GM21786 (cell line): Measurements from ENCODE around the gene TBX21.

Experiments used
- ATAC-seq: cut with Tn5 transposase; IDR thresholded peaks from one replicate; pipeline ENCODE4 v1.9.1; 2021; ENCODE audit not compliant: unreplicated experiment

TBX21 gene

DNA sequence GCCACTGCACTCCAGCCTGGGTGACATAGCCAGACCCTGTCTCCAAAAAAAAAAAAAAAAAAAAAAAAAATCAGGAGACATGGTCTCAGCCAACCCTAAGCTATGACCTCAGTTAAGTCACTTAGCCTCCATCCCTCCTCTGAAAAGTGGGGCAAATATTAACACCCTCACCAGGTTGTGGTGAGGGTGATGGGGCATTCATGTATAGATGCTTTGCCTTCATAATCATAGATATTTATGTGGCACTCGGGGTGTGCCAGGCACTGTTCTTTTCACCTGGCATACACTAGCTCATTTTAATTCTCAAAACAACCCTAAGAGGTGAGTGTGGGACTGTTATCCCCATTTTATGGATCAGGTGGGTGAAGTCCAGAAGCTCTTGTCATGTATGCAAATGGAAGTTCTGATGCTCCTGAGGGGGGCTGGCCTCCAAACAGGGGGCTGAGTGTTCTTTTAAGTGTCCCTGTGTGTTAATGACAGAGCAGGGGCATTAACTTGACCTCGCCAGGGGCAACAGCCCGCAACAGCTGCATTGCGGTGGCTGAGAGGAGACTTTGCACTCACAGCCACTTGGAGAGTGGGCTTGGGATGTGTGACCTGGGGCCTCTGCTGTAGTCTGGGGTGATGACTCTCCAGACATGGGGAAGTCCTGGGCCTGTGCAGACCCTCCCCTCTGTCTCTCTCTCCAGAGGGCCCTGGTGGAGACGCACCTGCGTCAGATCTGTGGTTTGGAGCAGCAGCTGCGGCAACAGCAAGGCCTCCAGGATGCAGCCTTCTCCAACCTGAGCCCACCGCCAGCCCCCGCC lies 34.9 kb upstream of the TBX21 start:
- no peak for ATAC-seq

GRCh38 chr17:47698749-47699535 lies 34.1 kb upstream of the TBX21 start:
- no peak for ATAC-seq

DNA sequence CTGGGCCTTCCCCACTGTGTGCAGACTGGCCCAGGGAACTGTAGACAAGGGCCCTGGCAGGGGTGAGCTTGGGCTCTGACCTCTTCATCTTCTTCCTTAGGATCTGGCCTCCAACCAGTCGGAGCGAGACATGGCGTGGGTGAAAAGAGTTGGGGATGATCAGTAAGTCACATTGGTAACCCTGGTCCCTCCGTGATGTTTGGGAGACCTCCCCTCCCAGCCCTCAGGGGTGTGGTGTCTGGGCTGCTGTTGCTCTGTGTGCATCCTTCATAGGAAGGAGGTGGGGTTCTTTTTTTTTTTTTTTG lies 33.5 kb upstream of the TBX21 start:
- ATAC-seq: no peak

DNA sequence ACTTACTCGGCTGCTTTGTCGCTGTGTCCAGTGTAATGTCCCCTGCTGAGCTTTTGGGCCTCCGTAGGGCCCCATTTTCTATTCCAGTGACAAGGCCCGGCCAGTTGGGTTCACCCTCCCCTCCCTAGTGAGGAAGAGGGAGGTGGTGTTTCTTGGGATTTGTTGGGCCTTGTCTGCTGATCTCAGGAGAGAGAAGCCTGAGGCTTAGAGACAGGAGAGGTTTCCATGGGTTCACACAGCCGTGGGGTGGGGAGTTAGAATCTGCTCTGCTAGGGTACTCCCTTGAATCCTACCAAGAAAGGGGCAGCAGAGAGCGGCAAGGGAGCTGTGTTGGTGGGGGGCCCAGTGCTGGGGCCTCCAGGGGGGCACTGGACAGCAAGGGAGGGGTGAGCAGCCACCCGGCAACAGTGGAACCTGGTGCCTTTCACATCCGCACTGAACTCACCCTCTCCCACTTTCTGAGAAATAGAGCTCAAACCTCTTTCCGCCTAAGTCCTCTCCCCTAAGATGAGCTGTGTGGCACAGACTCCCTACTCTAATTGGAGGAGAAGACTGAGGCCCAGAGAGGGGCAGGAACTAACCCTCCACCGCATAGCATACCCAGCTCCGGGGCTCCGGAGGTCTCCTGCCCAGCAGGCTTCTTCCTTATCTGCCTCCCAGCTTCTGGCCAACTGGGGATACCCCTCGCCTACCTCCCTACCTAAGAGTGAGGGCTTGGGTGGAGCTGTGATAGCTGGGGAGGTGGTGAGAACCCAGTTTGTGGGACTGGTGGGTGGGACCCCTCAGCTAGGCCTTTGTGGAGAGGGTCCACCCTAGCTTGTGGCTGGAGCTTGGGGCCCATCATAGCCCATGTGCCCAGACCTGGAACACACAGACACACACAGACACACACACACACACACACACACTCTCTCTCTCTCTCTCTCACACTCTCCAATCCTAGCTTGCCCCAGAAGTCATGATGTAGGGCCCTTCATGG lies 32.3 kb upstream of the TBX21 start:
- ATAC-seq: no peak

DNA sequence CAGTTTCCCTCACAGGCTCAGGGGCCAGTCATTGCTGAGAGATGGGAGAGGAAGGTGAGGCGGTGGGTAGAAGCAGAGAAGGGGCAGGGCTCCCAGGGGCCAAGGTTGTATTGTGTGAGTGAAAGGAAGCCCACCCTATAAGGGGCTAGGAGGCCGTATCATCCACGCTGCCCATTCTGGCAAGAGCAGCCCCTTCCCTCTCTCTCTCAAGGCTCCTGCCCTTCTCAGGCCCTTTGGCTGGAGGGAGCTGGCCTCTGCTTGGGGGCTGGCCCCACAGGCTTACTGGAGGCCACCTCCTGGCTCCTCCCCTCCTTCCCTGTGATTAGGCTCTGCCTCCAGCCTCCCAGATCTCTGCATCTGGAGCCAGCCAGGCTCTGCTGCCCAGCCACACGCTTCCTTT lies 31.4 kb upstream of the TBX21 start:
- no peak for ATAC-seq

DNA sequence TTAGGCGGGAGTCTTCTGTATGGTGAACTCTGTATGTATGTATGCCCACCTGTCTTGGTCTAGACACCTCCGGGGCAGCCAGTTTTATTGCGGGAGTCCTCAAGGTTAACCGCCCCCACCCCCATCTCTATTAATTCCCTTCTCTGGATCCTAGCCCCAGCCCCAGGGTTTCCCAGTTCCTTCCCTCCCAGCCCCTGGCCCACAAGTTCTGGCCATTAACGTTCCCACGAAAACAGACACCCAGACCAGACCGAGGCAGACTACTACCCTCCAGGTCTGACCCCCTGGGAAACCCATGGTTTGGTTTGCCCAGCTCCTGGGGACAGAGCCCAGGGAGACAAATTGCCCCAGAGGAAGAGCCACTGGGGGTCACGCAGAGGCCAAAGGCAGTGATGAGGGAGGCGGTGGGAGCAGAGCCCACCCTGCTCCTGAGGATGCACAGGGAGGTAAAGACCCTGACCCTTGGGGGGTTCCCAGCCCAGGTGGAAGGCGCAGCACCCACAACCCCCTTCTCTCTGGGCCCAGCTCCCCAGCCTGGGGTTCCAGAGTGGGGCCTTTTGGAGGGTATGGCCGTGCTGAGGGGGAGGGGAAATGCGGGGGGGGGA lies 30.5 kb upstream of the TBX21 start:
- no peak for ATAC-seq

- ATAC-seq: no peak
Observed at GRCh38 chr17:47703191-47703591, 29.8 kb upstream of the TBX21 start.

- no peak for ATAC-seq
Observed at GRCh38 chr17:47703671-47704070, 29.4 kb upstream of the TBX21 start.

- no peak for ATAC-seq
Observed at GRCh38 chr17:47704116-47704515, 28.9 kb upstream of the TBX21 start.

- no peak for ATAC-seq
Observed at GRCh38 chr17:47704736-47705135, 28.3 kb upstream of the TBX21 start.

- ATAC-seq: no peak
Observed at GRCh38 chr17:47705536-47706530, 27.2 kb upstream of the TBX21 start.

DNA sequence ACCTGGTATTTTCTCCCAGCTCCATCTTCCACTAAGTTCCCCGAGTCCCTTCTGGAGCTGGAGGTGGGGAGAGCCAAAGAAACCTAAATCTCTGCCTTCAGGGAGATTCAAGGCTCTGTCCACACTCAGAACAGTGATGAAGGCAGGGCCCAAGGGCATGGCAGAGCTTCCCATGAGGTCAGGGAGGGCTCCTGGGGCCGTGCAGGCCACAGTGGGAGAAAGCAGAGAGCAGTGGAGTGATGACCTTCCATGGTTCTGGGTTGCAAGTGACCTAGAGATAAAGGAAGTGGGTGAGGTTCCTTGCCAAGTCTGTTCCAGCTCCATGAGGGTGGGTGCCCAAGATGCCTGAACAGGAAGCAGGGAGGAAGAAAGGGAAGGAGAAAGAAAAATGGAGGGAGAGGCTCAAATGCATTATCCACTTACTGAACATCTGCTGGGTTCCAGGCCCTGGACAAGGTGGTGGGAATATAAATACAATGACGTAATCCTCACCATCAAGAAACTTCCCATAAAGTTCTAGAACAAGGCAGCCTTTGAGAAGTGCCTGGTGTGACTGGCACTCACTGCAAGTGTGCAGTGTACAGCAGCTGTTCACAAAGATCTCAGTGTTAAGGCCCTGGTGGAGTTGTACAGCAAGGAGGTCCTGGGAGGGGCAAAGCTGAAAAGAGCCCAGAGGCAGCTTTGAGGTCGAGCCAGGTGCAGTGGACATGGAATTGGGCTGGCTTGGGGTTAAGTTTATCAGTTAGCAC lies 25.8 kb upstream of the TBX21 start:
- ATAC-seq: no peak

DNA sequence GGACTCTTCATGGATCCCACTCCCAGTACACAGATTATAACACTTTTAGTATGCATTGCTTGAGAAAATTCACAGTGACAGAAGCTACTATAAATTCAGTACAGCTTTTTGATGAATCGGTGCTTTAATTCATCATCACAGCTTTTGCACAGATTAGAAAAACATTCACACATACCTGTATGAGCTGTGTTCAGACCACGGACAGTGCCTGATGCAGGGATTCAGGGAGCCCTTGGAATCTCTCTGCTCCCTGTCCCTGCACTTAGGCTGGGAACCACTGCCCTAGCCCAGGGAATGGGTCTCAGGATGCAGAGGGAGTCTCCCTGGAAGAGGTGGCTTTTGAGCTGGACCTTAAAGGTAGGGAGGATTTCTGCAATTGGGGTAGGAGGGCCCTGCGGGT lies 25.2 kb upstream of the TBX21 start:
- no peak for ATAC-seq

DNA sequence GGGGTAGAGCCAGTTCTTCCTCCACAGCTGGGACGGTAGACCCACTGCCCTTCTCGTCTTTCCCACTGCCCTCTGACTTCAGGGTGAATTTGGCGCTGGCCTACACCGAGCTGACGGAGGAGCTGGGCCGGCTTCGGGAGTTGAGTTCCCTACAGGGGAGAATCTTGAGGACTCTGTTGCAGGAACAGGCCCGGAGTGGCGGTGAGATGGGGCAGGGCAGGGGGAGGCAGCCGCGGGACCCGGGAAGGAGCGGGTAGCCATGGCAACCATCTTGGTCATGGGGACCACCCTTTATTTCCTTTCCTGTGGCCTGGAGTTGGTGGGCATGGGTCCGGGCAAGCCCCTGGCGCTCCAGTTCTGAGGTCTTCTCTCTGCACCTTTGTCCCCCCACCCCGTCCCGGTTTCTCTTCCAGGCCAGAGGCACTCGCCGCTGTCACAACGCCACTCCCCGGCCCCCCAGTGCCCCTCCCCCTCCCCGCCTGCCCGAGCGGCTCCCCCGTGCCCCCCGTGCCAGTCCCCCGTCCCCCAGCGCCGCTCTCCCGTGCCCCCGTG lies 24.6 kb upstream of the TBX21 start:
- no peak for ATAC-seq

DNA sequence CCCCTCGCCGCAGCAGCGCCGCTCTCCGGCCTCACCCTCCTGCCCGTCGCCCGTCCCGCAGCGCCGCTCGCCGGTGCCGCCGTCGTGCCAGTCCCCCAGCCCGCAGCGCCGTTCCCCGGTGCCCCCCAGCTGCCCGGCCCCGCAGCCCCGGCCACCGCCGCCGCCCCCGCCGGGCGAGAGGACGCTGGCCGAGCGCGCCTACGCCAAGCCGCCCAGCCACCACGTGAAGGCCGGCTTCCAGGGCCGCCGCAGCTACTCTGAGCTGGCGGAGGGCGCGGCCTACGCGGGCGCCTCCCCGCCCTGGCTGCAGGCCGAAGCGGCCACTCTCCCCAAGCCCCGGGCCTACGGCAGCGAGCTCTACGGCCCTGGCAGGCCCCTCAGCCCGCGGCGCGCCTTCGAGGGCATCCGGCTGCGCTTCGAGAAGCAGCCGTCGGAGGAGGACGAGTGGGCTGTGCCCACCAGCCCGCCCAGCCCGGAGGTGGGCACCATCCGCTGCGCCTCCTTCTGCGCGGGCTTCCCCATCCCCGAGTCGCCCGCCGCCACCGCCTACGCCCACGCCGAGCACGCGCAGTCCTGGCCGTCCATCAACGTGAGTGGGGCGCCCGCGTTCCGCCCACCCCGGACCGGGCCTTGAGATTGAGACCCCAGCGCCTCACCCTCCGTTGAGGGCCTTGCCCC lies 24.0 kb upstream of the TBX21 start:
- no peak for ATAC-seq

GRCh38 chr17:47709594-47709993 lies 23.4 kb upstream of the TBX21 start:
- ATAC-seq: no peak

DNA sequence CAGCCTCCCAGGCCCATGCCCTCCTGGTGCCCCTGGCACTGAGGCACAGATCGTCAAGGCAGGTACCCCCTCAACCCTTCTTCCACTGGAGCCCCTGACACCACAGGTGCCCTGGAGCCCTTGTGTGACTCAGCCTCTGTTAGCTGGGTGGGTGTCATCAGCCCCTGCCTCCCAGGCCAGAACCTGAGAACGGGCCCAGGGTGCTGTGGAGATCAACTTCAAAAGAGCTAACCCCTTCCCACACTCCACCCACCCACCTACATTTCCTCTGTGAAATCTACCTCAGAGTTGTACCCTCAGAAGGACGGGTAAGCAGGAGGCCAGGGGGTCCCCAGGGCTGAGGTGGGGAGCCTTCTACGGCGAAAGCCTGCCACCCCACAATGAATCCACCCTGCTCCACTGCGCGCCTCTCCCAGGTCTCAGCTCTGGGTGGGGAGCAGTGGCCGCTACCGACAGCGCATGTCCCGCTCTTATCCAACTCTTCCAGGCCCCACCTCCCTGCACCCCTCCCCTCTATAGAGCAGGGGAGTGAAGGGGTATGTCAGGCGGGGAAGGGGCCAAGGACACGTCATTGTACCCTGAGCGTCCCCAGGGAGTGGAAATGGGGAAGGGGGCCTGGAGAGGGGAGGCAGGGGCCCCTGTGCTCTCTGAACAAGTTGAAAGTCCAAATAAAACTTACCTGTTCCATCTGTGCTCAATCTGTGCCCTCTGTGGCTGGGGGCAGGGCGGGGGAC lies 21.5 kb upstream of the TBX21 start:
- ATAC-seq: no peak
